Liver (tissue), 9 donors: ENCODE measurements around the gene STIM2. TPM values are rescaled to one million over a fixed set of nuclear protein-coding genes. Genes with fewer than 3 reads are reported as not detected.
"Not testable (repeated sequence)": the region's sequence is repeated elsewhere in the genome, so short reads cannot be mapped to it uniquely, and the experiment has no call there.

Experiments
- DNase-seq: peaks from one replicate; pipeline ENCODE4 v3.0.0-alpha.2; 2017; ENCODE audit warnings: low spot score
- H3K27ac ChIP-seq, 2 donors: one replicate each; pipeline ENCODE4 v1.7.0; 2013; ENCODE audit warnings: inconsistent platforms in 2 of 2, low read length in 2 of 2, control low read depth in 1 of 2, low read depth in 1 of 2, mild to moderate bottlenecking in 1 of 2
- H3K27me3 ChIP-seq, 4 donors: one replicate each; pipeline versions ENCODE4 v1.6.1 to v1.7.0; 2013; ENCODE audit warnings: low read length in 3 of 4, inconsistent platforms in 1 of 4, mild to moderate bottlenecking in 1 of 4, moderate library complexity in 1 of 4; ENCODE audit not compliant: control insufficient read depth in 4 of 4, insufficient read depth in 4 of 4
- H3K36me3 ChIP-seq, 4 donors: one replicate each; pipeline versions ENCODE4 v1.6.1 to v1.7.0; 2013; ENCODE audit warnings: low read length in 3 of 4, mild to moderate bottlenecking in 3 of 4, low read depth in 1 of 4, moderate library complexity in 1 of 4; ENCODE audit not compliant: control insufficient read depth in 4 of 4, insufficient read depth in 3 of 4
- H3K4me1 ChIP-seq, 4 donors: one replicate each; pipeline versions ENCODE4 v1.6.1 to v1.7.0; 2013; ENCODE audit warnings: low read length in 3 of 4, mild to moderate bottlenecking in 3 of 4, moderate library complexity in 1 of 4; ENCODE audit not compliant: control insufficient read depth in 4 of 4, insufficient read depth in 4 of 4
- H3K4me3 ChIP-seq, 3 donors: one replicate each; pipeline versions ENCODE4 v1.6.1 to v1.7.0; 2013; ENCODE audit warnings: low read length in 3 of 3, control low read depth in 1 of 3, low read depth in 1 of 3, mild to moderate bottlenecking in 1 of 3
- H3K9ac ChIP-seq, 2 donors: one replicate each; pipeline ENCODE4 v1.7.0; 2013; ENCODE audit warnings: low read length in 2 of 2, mild to moderate bottlenecking in 2 of 2, moderate library complexity in 2 of 2, control low read depth in 1 of 2, low read depth in 1 of 2
- H3K9me3 ChIP-seq, 4 donors: one replicate each; pipeline versions ENCODE4 v1.6.1 to v1.7.0; 2013; ENCODE audit warnings: low read length in 3 of 4; ENCODE audit not compliant: control insufficient read depth in 4 of 4
- EGR1 ChIP-seq, 2 donors: IDR thresholded peaks; 2 replicates each; pipeline ENCODE4 v1.6.1; 2016 to 2018; ENCODE audit warnings: antibody characterized with exemption in 2 of 2, low read depth in 2 of 2
- FOXA1 ChIP-seq: IDR thresholded peaks from 2 replicates; pipeline ENCODE4 v1.6.1; 2016; ENCODE audit warnings: antibody characterized with exemption
- FOXA2 ChIP-seq: IDR thresholded peaks from 2 replicates; pipeline ENCODE4 v1.6.1; 2016; ENCODE audit warnings: antibody characterized with exemption
- GABPA ChIP-seq, 2 donors: IDR thresholded peaks in 1 of 2; conservative IDR thresholded peaks in 1 of 2; 2 replicates each; pipeline ENCODE4 v1.6.1; 2016; ENCODE audit warnings: antibody characterized with exemption in 2 of 2, mild to moderate bottlenecking in 1 of 2, moderate library complexity in 1 of 2
- HNF4A ChIP-seq, 2 donors: conservative IDR thresholded peaks; 2 replicates each; pipeline ENCODE4 v1.6.1; 2016; ENCODE audit warnings: antibody characterized with exemption in 2 of 2, mild to moderate bottlenecking in 2 of 2
- HNF4G ChIP-seq: IDR thresholded peaks from 2 replicates; pipeline ENCODE4 v1.6.1; 2016; ENCODE audit warnings: antibody characterized with exemption
- JUND ChIP-seq, 2 donors: IDR thresholded peaks; 2 replicates each; pipeline ENCODE4 v1.6.1; 2016; ENCODE audit warnings: antibody characterized with exemption in 2 of 2
- MAX ChIP-seq: IDR thresholded peaks from 2 replicates; pipeline ENCODE4 v1.6.1; 2016; ENCODE audit warnings: antibody characterized with exemption
- NR2F2 ChIP-seq: IDR thresholded peaks from 2 replicates; pipeline ENCODE4 v1.6.1; 2016; ENCODE audit warnings: antibody characterized with exemption
- RAD21 ChIP-seq, 2 donors: IDR thresholded peaks; 2 replicates each; pipeline ENCODE4 v1.6.1; 2016; ENCODE audit warnings: antibody characterized with exemption in 2 of 2, mild to moderate bottlenecking in 2 of 2
- REST ChIP-seq: IDR thresholded peaks from 2 replicates; pipeline ENCODE4 v1.6.1; 2016; ENCODE audit warnings: antibody characterized with exemption, mild to moderate bottlenecking
- RXRA ChIP-seq, 2 donors: IDR thresholded peaks; 2 replicates each; pipeline ENCODE4 v1.6.1; 2017 to 2018; ENCODE audit warnings: antibody characterized with exemption in 2 of 2, mild to moderate bottlenecking in 1 of 2
- SP1 ChIP-seq: IDR thresholded peaks from 2 replicates; pipeline ENCODE4 v1.6.1; 2018; ENCODE audit warnings: antibody characterized with exemption, mild to moderate bottlenecking
- TAF1 ChIP-seq: conservative IDR thresholded peaks from 2 replicates; pipeline ENCODE4 v1.6.1; 2016; ENCODE audit warnings: antibody characterized with exemption, mild to moderate bottlenecking
- YY1 ChIP-seq: IDR thresholded peaks from 2 replicates; pipeline ENCODE4 v1.6.1; 2016; ENCODE audit warnings: antibody characterized with exemption, mild to moderate bottlenecking
- ZBTB33 ChIP-seq: IDR thresholded peaks from 2 replicates; pipeline ENCODE4 v1.6.1; 2016; ENCODE audit warnings: antibody characterized with exemption
- WGBS: extraction: QIAGEN DNeasy Blood & Tissue Kit; methylation state at CpG from one replicate; pipeline ENCODE4 v1.1.7; 2013; 5-methylcytosine and 5-hydroxymethylcytosine counted together
- polyA plus RNA-seq, 2 donors: library from polyadenylated mRNA; stranded (reverse) in 1 of 2; unstranded in 1 of 2; fragments of 200-250 nt in 1 of 2; fragments of >200 nt in 1 of 2; fragmentation: Nextera tagmentation in 1 of 2; extraction: Ambion mirVana in 1 of 2; gene quantifications; one replicate each; pipeline versions ENCODE4 v1.2.1 to v1.2.3, GENCODE V29; 2013 to 2015
- total RNA-seq, 2 donors: library from RNA; depleted of rRNA; stranded (reverse); fragments of >200 nt; gene quantifications; one replicate each; pipeline ENCODE4 v1.2.3, GENCODE V29; 2014
- TF ChIP-seq, protein P1 (sequence below): IDR thresholded peaks from 2 replicates; pipeline ENCODE4 v1.6.1; 2016; ENCODE audit warnings: antibody characterized with exemption
- TF ChIP-seq, protein P2 (sequence below): fragments of 150-350 bp; IDR thresholded peaks from 2 replicates; pipeline ENCODE4 v1.5.1; 2017; ENCODE audit warnings: improper control_type of control experiment, low read depth, low read length; ENCODE audit not compliant: missing input control
- donor health status: healthy.
- donor health status: healthy.
- donor health status: healthy.
- donor health status: healthy.
- donor health status: healthy.

The STIM2 gene
- total and polyA plus RNA-seq, 4 donors: 5.4 to 11.1 (median 6.9) TPM

GRCh38 chr4:26964994-26965393, 104.4 kb downstream of the STIM2 start:
- Histone ChIP-seq H3K4me1 (peaks cover 0 to 9% (median 0%) of the 10 kb centered on the region in 4 donors), H3K27ac (no peak overlapping the region)
- no peak for TF ChIP-seq RAD21 (IDR thresholded peaks at IDR 0.05)
- TF ChIP-seq, protein P1, sequence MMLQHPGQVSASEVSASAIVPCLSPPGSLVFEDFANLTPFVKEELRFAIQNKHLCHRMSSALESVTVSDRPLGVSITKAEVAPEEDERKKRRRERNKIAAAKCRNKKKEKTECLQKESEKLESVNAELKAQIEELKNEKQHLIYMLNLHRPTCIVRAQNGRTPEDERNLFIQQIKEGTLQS: no peak
- TF ChIP-seq, protein P2, sequence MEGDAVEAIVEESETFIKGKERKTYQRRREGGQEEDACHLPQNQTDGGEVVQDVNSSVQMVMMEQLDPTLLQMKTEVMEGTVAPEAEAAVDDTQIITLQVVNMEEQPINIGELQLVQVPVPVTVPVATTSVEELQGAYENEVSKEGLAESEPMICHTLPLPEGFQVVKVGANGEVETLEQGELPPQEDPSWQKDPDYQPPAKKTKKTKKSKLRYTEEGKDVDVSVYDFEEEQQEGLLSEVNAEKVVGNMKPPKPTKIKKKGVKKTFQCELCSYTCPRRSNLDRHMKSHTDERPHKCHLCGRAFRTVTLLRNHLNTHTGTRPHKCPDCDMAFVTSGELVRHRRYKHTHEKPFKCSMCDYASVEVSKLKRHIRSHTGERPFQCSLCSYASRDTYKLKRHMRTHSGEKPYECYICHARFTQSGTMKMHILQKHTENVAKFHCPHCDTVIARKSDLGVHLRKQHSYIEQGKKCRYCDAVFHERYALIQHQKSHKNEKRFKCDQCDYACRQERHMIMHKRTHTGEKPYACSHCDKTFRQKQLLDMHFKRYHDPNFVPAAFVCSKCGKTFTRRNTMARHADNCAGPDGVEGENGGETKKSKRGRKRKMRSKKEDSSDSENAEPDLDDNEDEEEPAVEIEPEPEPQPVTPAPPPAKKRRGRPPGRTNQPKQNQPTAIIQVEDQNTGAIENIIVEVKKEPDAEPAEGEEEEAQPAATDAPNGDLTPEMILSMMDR: no peak
- TF ChIP-seq HNF4A (conservative IDR thresholded peaks at IDR 0.05): no peak
- TF ChIP-seq SP1: no peak
- no peak for TF ChIP-seq EGR1 (IDR thresholded peaks at IDR 0.05; ENCODE audit: low read depth in 2 of 2)
- TF ChIP-seq HNF4G: no peak
- no peak for TF ChIP-seq GABPA (IDR thresholded peaks at IDR 0.05 in 1 of 2, conservative IDR thresholded peaks at IDR 0.05 in 1 of 2)
- no peak for TF ChIP-seq ZBTB33
- TF ChIP-seq RXRA (IDR thresholded peaks at IDR 0.05): no peak
- TF ChIP-seq TAF1: no peak
- TF ChIP-seq YY1: no peak
- TF ChIP-seq NR2F2: no peak
- TF ChIP-seq JUND (IDR thresholded peaks at IDR 0.05): no peak
- no peak for TF ChIP-seq FOXA1
- TF ChIP-seq REST: no peak
- TF ChIP-seq MAX: no peak
- no peak for TF ChIP-seq FOXA2

DNA sequence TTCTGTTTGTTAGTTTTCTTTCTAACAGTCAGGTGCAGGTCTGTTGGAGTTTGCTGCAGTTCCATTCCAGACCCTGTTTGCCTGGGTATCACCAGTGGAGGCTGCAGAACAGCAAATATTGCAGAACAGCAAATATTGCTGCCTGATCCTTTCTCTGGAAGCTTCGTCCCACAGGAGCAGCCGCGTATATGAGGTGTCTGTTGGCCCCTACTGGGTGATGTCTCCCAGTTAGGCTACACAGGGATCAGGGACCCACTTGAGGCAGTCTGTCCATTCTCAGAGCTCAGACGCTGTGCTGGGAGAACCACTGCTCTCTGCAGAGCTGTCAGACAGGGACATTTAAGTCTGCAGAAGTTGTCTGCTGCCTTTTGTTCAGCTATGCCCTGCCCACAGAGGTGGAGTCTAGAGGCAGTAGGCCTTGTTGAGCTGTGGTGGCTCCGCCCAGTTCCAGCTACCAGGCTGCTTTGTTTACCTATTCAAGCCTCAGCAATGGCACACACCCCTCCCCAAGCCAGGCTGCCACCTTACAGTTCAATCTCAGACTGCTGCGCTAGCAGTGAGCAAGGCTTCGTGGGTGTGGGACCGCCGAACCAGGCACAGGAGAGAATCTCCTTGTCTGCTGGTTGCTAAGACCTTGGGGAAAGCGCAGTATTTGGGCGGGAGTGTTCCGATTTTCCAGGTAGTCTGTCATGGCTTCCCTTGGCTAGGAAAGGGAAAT, 115.0 kb downstream of the STIM2 start:
- WGBS: 83% methylated on average over 12 of the region's 12 CpGs
- H3K9ac ChIP-seq, DNase-seq, H3K27me3 ChIP-seq, H3K4me3 ChIP-seq, H3K4me1 ChIP-seq, H3K27ac ChIP-seq, H3K9me3 ChIP-seq, H3K36me3 ChIP-seq: not testable (repeated sequence)

More at GRCh38 chr4:26964994-26965393, 104.4 kb downstream of the STIM2 start:
- no peaks in the 10 kb centered on the region for H3K9me3 ChIP-seq
- no peak for DNase-seq
- H3K9ac ChIP-seq: no peak overlapping the region
- H3K36me3 ChIP-seq: no peaks in the 10 kb centered on the region
- 74% methylated on average over 1 of the region's 1 CpG for WGBS
- H3K4me3 ChIP-seq: no peak overlapping the region
- no peaks in the 10 kb centered on the region for H3K27me3 ChIP-seq
